GM19438 (cell line): ENCODE results near the gene ADAMTS19.

Experiments used
- ATAC-seq: cut with Tn5 transposase; IDR thresholded peaks from one replicate; pipeline ENCODE4 v1.9.1; 2021; ENCODE audit warnings: low read depth; ENCODE audit not compliant: unreplicated experiment

The ADAMTS19 gene

DNA sequence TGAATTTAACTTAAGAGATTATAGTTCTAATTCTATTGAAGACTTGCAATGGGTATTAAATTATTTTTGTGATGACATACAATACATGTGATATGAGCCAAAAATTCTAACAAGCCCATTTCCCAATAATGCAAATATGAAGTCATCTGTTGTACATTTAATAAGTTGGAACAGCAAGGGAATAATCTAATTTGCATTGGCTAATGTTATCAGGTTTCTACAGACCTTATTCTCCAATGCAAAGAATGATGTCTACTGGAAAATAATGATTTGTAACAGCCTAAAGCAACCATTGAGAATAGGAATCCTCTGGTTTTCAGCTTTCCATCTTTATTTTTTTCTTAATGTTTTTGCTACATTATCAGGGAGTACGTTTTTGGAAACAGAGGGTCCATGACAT lies 198.7 kb downstream of the ADAMTS19 start:
- ATAC-seq, result no peak

DNA sequence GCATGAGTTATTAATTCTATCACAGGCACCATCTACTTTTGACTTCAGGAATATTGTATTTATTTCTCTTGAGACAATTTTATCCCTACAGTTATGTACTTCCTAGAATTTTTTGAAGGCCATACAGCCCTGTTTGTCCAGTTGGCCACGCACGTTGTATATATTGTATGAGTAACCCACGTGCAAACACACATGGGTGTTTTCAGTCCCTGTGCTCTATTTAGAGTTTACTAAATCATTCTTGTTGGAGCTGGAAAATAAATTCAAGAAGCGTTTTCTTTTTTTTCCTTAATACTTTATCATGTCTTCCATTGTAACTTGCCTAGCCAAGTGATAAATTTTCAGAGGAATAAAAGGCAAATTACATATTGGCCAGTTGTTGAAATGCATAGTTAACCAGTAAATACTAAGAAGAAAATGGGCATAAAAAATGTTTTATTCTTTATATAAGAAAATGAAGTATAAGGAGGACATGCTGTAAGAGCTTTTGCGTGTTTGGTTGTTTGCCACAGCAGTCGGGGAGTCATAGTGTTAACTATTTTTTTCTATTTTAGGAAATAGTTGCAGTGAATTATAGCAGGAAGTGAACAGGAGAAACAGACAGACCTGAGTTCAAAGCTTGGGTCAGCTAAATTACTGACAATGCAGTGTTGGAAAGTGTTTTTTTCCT lies 201.4 kb downstream of the ADAMTS19 start:
- ATAC-seq, result no peak

DNA sequence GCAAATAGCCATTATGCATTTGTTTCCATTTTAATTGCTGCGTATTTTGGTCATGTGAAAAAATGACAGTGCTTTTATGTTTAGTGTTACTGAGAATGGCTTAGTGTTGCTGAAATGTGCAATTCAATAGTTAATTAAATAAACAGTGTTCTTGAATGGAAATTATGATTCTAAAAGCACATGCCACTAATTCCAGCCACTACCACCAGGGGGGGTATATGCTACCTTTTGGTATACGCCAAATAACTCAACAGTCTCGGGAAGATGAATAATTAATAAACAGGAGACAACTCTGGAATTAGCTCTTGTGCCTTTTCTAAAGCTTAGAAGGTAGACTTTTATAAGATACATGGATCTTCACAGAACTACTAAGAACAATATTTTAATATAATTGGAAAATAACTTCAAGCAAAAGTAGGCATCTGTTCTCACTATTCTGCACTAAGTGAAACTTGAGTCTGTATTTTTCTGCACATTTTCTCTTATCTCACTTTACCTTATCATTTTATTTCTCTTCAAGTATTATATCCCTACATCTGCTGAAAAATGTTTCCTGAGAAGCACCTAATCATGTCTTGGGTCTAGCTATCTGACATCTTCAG lies 204.3 kb downstream of the ADAMTS19 start:
- no peak for ATAC-seq

DNA sequence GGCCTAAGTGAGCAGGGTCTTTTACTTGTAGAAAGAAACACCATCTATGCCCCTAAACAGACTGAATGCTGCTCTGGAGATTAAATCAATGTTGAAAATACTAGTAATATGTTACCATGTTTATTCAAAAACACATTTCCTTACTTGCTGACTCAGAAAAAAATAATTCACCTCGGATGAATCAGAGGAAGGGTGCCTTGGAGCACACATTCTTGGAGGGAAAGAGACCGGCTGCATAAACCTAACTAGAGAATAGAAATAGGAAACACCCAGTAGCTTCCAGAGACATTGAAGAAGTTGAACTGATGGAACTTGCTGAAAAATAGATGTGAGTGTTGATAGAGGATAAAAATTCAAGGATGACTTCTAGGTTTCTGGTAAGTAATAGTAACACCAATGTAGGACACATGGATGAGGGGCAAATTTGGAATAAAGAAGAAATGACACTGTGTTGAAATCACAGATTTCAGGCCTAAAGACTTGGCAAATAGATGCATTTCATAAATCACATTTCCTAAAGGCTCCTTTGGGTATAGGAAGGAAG lies 210.9 kb downstream of the ADAMTS19 start:
- ATAC-seq, result no peak

DNA sequence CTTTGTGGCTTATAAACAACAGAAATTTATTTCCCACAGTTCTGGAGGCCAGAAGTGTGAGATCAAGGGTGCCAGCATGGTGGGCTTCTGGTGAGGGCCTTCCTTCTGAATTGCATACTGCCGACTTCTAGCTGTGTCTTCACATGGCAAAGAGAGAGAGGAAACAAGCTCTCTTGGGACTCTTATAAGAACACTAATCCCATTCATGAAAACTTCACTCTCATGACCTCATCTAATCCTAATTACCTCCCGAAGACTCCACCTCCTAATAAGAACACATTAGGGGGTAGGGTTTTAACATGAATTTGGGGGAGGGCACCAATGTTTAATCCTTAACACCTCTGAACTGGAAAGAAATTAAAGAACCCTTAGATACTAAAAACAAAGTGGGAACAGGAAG lies 211.9 kb downstream of the ADAMTS19 start:
- ATAC-seq, result no peak

DNA sequence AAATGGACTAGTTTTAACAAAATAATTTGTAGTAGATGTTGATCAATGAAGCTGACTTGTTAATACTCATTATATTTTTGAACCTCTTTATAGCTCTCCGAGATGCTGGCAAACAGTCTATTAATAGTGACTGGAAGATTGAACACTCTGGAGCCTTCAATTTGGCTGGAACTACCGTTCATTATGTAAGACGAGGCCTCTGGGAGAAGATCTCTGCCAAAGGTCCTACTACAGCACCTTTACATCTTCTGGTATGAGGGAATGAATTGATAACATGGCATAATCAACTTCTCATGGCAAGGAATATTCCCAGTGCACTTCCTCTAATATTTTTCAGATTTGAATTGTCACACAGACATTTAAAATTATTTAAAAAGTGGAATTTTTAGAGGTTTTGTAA lies 219.6 kb downstream of the ADAMTS19 start:
- no peak for ATAC-seq

DNA sequence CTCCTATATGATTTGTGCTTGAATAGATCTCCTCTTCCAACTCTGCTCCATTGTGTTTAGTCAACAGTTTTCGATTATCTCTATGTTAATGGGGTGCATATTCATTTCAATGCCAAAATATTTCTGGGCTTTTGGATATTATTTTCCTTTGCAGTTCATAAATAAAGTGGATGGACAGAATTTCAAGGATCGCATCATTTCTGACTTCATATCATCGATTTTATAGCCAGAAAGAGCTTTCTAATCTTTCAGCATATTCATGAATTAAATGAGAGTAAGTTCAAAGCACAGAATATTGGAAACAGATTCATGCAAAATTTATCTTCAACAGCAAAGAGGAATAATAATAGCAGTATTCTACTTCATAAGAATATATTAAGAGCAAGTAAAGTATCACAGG lies 227.8 kb downstream of the ADAMTS19 start:
- no peak for ATAC-seq

DNA sequence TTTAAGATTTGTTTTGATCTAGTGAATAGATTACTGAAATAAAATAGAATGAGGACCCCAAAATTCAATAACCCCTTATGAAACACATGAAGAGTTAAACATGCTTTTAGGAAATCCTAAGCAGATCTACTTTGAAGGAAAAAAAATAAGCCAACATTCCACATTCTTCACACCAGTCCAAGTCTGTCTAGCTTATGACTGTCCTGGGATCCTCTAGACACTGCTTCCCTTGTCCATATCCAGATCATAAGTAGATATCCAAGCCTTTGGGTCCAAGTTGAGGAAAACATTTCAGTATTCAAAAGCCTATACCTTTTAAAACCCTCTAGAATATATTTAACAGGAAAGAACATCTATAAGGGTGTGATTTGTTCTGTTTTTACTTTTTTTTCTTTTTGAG lies 228.9 kb downstream of the ADAMTS19 start:
- ATAC-seq, result no peak

DNA sequence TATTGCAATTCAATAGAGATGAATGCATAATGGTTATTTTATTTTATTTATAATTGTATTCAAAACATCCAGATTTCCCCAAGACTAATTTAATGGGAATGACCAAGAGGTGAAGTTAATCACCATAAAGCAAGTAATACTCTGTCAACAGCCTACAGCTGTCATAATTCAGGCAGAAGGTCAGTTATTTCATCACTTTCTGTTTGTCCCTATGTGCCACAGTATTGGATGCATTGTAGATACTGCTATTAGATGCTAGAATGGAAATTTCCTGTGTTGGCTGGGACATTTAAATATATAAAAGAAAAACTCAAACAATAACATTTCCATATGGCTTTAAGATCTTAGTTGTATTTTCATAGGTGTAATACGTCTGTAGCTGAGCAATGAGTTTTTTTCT lies 231.1 kb downstream of the ADAMTS19 start:
- ATAC-seq, result no peak

DNA sequence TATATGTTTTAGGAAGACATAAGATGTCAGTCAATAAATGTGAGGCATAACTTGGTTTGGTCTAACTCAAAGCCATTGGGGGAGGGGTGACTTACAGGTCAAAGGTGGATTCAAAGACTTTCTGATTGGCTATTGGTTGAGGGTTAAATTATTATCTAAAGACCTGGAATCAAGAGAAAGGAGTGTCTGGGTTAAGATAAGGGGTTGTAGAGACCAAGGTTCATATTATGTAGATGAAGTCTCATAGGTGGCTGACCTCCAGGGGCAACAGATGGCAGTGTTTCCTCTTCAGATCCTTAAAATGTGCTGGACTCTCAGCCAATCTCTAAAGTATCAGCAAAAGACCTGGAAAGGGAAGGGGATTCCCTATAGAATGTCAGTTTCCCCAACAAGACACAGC lies 236.5 kb downstream of the ADAMTS19 start:
- ATAC-seq, result no peak

DNA sequence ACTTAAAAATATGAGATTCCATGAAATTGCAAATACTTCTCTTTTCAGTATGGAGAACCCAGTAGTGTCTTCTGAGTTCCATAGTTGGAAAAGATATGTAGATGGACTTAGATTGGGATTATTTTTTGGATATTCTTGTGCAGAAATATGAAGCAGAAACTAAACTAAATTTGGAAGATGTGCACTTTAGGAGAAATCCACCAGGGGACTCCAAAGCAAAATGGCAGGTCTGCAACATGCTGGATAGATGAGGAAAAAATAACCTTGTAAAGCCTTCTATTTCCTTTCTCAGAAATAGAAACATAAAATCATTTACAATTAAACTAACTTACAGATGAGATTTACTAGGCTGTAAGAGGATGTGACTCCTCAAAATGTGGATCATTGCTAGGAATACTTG lies 238.6 kb downstream of the ADAMTS19 start:
- no peak for ATAC-seq

DNA sequence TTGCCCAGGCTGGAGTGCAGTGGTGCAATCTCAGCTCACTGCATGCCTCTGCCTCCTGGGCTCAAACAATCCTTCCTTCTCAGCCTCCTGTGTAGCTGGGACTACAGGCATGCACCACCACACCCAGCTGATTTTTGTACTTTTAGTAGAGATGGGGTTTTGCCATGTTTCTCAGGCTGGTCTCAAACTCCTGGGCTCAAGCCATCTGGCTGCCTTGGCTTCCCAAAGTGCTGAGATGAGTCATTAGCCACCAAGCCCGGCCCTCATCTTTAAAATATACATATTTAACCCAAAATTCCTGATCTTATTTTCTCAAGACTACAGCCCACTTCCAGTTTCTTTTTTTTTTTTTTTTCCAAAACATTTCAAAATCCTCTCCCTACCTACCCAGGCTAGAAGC lies 256.1 kb downstream of the ADAMTS19 start:
- ATAC-seq, result no peak

DNA sequence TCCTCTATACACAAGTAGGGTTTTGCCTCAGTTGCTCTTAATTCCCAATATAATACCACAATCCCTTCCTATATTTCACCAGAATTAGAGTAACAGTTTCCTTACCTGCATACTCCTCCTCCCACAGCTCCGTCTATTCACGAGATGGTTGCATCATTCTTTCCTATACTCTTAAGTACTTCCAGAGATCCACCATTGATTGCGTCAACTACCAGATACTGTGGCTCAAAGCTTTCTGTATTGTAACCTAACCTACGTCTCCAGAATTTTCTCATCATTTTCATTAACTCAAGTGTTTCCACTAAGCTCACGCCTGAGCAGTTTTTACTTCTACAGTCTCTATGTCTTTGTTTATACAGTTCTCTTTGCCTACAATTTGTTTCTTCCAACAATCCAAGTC lies 256.6 kb downstream of the ADAMTS19 start:
- ATAC-seq, result no peak

DNA sequence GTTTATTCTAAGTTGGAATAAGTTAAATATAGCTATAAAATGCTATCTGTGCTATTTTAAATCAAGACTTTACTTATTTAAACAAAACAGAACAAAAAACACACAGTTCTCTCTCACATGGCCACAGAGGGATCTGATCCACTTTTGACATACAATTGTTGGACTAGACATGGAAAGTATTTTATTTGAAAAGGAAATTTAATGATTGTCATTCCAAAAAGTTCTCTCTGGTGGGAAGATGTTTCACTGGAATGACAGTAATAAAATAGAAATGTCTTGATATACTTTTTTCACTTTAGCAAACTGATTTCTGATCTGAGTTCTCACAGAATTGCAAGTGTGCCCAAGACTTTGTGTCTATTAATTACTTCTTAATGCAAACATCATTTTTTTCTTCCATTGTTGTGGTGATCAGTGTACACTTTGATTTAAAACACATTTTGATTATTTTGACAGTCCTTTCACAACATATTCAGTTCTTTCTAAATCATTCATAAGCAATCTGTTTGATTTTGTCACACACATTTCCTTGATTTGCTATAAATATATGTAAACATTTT lies 257.7 kb downstream of the ADAMTS19 start:
- ATAC-seq, result no peak

DNA sequence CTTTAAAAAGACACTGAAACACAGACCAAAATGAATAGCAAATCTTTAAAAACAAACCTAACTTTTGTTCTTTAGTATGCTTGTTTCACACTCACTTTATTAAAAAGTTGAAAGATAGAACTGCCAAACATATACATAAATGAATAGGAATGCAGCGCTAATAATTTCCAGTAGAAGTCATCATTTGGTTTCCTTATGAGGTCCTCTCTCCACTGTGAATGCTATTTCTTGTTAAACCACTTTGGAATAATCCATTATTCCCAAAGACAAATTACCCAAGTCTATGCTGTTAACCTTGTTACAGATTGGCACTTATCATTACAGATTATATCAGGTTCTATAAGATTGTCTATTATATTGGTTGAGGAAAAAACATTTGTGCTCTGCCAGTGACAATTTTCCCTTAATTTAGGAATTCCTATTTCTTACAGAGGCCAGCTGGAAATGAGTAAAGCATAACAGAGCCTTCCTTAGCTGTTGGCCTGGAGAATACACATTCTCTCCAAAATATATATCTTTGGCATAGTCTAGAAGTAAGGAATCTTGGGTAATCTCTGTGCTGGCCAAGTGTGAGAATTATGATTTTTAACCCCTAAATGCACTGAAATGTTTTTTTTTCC lies 258.5 kb downstream of the ADAMTS19 start:
- ATAC-seq, result no peak

DNA sequence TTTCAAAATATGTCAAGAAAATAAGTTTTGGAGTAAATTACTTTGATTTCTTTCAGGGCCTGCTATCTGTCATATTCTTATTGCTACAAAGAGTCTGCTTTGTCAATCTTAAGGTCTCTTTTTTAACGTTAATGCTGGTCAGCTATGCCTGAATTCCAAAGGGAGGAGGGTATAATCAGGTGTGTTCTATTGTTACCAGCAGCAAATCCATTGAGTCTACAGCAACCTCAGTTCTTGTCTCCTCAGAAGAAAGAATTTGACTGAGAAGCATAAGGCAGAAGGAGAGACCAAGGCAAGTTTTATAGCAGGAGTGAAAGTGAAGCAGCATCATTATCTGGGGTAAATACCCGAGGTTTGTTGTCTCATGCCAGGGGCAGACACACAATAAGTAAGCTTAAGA lies 264.1 kb downstream of the ADAMTS19 start:
- ATAC-seq, result no peak

DNA sequence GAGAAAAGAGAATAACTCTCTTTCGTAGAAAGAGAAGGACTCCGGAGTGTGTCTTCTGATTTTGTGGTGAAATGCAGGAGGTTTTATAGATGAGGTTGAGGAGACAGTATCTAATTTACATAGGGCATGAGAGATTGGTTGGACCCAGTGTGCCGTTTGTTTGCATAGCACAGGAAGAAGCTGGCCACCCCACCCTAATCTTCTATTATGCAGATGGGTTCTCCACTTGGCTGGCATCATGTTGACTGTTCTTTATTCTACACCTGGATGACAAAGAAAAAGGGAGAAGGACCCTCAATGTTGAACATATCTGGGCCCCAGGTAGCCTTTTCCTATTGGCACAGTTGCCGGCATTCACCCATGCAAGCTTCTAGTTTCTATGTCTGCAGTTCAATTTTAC lies 264.5 kb downstream of the ADAMTS19 start:
- ATAC-seq, result no peak

DNA sequence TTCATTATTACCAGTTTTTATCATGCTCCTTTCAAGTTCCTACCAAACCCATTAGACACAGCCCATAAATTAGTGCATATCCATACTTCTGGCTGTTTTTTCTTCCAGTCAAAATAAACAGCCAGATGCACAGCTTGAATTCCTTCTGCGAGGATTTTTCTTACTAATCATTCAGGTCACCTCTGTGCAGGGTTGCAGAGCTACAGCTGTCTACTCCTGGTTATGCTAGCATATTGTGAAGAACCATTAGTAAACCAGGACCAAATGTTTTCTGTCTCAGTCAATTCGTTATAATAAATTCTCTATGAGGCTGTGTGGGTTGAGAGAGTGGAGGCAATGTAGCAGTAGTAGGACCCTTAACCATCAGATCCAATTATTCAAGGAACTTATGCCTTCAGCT lies 279.7 kb downstream of the ADAMTS19 start:
- no peak for ATAC-seq

DNA sequence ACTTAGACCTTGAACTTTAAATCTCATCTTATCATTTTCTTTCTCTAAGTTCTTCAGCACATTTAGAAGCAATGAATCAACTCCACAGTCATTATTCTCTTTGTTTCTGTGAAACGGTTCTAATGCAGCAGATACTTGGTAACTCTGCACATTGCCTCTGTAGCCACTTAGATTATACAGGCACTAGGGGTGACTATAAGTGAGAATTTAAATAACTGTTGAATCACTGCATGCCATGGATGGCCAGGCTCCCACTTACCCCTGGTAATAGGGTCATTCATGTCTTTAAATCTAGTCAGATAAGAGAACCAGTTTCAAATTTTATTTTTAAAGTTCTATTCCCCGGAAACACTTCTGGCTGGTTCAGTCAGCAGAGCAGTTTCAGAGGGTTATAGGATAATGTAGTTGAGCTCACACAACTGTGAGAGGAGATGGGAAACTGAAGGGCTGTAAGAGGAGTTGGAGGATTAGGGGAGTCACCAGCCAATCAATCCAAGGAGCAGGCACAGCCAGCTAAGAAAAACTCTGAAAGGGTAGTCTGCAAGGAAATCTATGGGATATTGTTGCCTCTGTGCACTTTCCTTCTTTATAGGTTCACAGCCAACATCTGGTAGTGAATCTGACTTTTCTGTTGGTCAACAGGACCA lies 283.6 kb downstream of the ADAMTS19 start:
- no peak for ATAC-seq

DNA sequence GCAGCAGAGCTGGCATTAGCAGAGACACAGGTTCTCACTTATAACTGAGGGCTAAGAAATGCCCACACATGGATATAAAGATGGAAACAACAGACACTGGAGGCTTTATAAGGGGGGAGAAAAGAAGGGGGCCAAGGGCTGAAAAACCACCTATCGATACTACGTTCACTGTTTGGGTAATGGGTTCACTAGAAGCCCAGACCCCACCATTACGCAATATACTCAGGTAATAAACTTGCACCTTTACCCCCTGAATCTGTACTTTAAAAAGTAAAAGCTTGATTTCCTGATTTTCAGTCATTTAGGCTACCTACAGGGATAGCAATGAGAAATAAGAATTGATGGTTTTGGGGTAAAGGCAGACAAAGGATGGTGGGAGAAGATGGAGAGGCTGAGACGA lies 285.9 kb downstream of the ADAMTS19 start:
- ATAC-seq, result no peak

DNA sequence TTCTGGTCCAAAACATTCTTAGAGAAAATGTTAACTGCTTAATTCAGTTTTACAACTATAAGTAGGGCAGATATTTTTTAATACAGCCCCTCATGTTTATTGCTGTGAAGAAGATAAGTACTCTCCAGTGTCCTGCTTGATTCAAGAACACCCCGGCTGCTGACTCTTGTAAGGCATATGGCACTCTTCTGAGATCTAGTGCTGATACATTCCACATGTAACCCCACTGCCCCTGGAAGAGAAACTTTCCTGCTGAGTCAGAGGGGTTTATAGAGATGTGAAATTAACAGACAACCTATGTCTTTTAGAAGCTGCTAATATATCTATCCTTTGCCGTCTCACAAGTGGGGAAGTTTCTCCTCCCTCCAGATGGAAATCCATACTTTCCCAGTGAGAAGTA lies 286.8 kb downstream of the ADAMTS19 start:
- ATAC-seq, result no peak
